Posterior cingulate gyrus (tissue), 11 donors: ENCODE data around the gene NUDT16.

Experiments used
- DNase-seq, 10 donors: peaks; one replicate each; pipeline versions ENCODE4 v3.0.0 to v3.0.0-alpha.2; 2020 to 2021; ENCODE audit warnings: mixed read lengths in 3 of 10
- intact Hi-C: fragments of 100-400 bp; cut with DNase I; formaldehyde crosslinking; loops from one replicate; pipeline ENCODE4 v1.15.1; 2023

The NUDT16 gene

DNA sequence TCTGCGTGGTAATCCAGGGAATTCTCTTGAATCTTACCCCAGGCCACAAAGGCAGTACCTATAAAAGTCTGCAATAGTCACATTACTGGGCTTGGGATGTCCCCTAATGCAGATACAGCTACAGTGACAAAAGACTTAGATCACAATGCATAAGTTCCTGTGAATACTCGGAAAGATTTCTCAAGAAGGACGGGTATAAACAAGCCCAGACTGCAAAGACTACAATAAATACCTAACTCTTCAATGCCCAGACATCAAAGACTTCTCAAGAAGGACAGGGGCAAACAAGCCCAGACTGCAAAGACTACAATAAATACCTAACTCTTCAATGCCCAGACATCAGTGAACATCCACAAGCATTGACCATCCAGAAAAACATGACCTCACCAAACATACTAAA, 50.9 kb downstream of the NUDT16 start:
- intact Hi-C loops, result no loop called here
- DNase-seq, result no peak

- intact Hi-C loops, result no loop called here
- no peak for DNase-seq
Measured at GRCh38 chr3:131435000-131435399, 53.4 kb downstream of the NUDT16 start.
